GM19467 (cell line): ENCODE results near the gene TMPRSS9.
"Not testable (repeated sequence)": the region's sequence is repeated elsewhere in the genome, so short reads cannot be mapped to it uniquely, and the experiment has no call there.

ENCODE experiments used
- ATAC-seq: cut with Tn5 transposase; IDR thresholded peaks from one replicate; pipeline ENCODE4 v1.9.1; 2021; ENCODE audit warnings: mild to moderate bottlenecking, moderate library complexity; ENCODE audit not compliant: unreplicated experiment

TMPRSS9 gene

GRCh38 chr19:2455851-2456570 is 95.9 kb downstream of the TMPRSS9 start:
- ATAC-seq: peak; percentile 32

- no peak for ATAC-seq
Measured at GRCh38 chr19:2457394-2458037, 97.5 kb downstream of the TMPRSS9 start.

GRCh38 chr19:2458054-2458453 is 98.0 kb downstream of the TMPRSS9 start:
- no peak for ATAC-seq

- not testable (repeated sequence) for ATAC-seq
Measured at GRCh38 chr19:2458776-2459175, 98.7 kb downstream of the TMPRSS9 start.

- no peak for ATAC-seq
Measured at GRCh38 chr19:2460245-2460644, 100.2 kb downstream of the TMPRSS9 start.

- no peak for ATAC-seq
Measured at GRCh38 chr19:2461751-2462634, 101.9 kb downstream of the TMPRSS9 start.

- ATAC-seq: no peak
Measured at GRCh38 chr19:2462635-2463421, 102.8 kb downstream of the TMPRSS9 start.

- ATAC-seq: not testable (repeated sequence)
Measured at GRCh38 chr19:2463694-2464093, 103.6 kb downstream of the TMPRSS9 start.

- ATAC-seq: no peak
Measured at GRCh38 chr19:2464389-2464788, 104.3 kb downstream of the TMPRSS9 start.

- no peak for ATAC-seq
Measured at GRCh38 chr19:2468596-2468995, 108.5 kb downstream of the TMPRSS9 start.

GRCh38 chr19:2469102-2469914 is 109.2 kb downstream of the TMPRSS9 start:
- no peak for ATAC-seq

- ATAC-seq: not testable (repeated sequence)
Measured at GRCh38 chr19:2469915-2470200, 109.8 kb downstream of the TMPRSS9 start.

GRCh38 chr19:2474232-2475017 is 114.4 kb downstream of the TMPRSS9 start:
- peak; percentile 22 for ATAC-seq

- peak; percentile 3 for ATAC-seq
Measured at GRCh38 chr19:2475018-2475701, 115.1 kb downstream of the TMPRSS9 start.
